CD4-positive, CD25-positive, alpha-beta regulatory T cell (primary cell): ENCODE results near the gene SF3B6. TPM values are rescaled to one million over a fixed set of nuclear protein-coding genes. Genes with fewer than 3 reads are reported as not detected.

Experiments
- ATAC-seq, 2 donors: fragments of 150-1000 bp; cut with Tn5 transposase; one replicate each; pipeline ENCODE4 v1.10.0; 2021; ENCODE audit warnings: low read depth in 2 of 2, moderate number of reproducible peaks in 2 of 2, moderate library complexity in 1 of 2
- DNase-seq, 3 donors: peaks; one replicate each; pipeline versions ENCODE4 v3.0.0 to v3.0.0-alpha.2; 2012 to 2022; ENCODE audit warnings: mixed read lengths in 1 of 3
- H3K27ac ChIP-seq: one replicate; pipeline ENCODE4 v1.7.0; 2013; ENCODE audit warnings: mild to moderate bottlenecking, low read length; ENCODE audit not compliant: insufficient read depth, poor library complexity, severe bottlenecking
- H3K27me3 ChIP-seq: one replicate; pipeline ENCODE4 v1.7.0; 2013; ENCODE audit warnings: low read length; ENCODE audit not compliant: control insufficient read depth, insufficient read depth
- H3K36me3 ChIP-seq: one replicate; pipeline ENCODE4 v1.7.0; 2013; ENCODE audit warnings: mild to moderate bottlenecking, low read length, moderate library complexity; ENCODE audit not compliant: control insufficient read depth, insufficient read depth
- H3K4me1 ChIP-seq: 2 replicates; pipeline ENCODE4 v1.7.0; 2013; ENCODE audit warnings: mild to moderate bottlenecking, low read length; ENCODE audit not compliant: insufficient read depth, control insufficient read depth, poor library complexity, severe bottlenecking
- H3K4me3 ChIP-seq: one replicate; pipeline ENCODE4 v1.7.0; 2013; ENCODE audit warnings: low read depth, mild to moderate bottlenecking, low read length, moderate library complexity
- H3K9me3 ChIP-seq, 2 experiments: 1 replicate in 1 of 2; 2 replicates in 1 of 2; pipeline ENCODE4 v1.7.0; 2013; ENCODE audit warnings: low read length in 2 of 2, mild to moderate bottlenecking in 1 of 2, moderate library complexity in 1 of 2; ENCODE audit not compliant: control insufficient read depth in 2 of 2
- H3K27ac Mint-ChIP-seq, 3 donors: one replicate each; pipeline ENCODE4 v1.8.0; 2020 to 2022; ENCODE audit warnings: mild to moderate bottlenecking in 3 of 3, mixed read lengths in 3 of 3, moderate library complexity in 2 of 3
- H3K27me3 Mint-ChIP-seq: one replicate; pipeline ENCODE4 v1.8.0; 2022; ENCODE audit warnings: mild to moderate bottlenecking, mixed read lengths
- H3K36me3 Mint-ChIP-seq: one replicate; pipeline ENCODE4 v1.8.0; 2020; ENCODE audit warnings: mixed read lengths
- H3K4me1 Mint-ChIP-seq, 4 donors: one replicate each; pipeline ENCODE4 v1.8.0; 2020 to 2022; ENCODE audit warnings: mixed read lengths in 4 of 4, mild to moderate bottlenecking in 1 of 4
- H3K4me3 Mint-ChIP-seq, 4 donors: one replicate each; pipeline ENCODE4 v1.8.0; 2020 to 2022; ENCODE audit warnings: mild to moderate bottlenecking in 4 of 4, mixed read lengths in 4 of 4, moderate library complexity in 3 of 4
- H3K9me3 Mint-ChIP-seq, 7 donors: one replicate each; pipeline ENCODE4 v1.8.0; 2020 to 2022; ENCODE audit warnings: mixed read lengths in 7 of 7, mild to moderate bottlenecking in 3 of 7, moderate library complexity in 2 of 7
- polyA plus RNA-seq, 4 donors: library from polyadenylated mRNA; unstranded; fragments of 300-500 nt; fragmentation: Illumina TruSeq; gene quantifications; one replicate each; pipeline ENCODE4 v1.2.3, GENCODE V29; 2021
- total RNA-seq: library from RNA; stranded (reverse); gene quantifications from one replicate; pipeline ENCODE4 v1.2.3, GENCODE V29; 2022

Gene SF3B6
- total and polyA plus RNA-seq, 5 donors from 2014 or later: 62.3 to 255 (median 204) TPM

- DNase-seq: no peak
- H3K36me3 ChIP-seq: peaks cover 26% of the 10 kb centered on the region
- Mint-ChIP-seq H3K4me1 (peaks cover 14 to 26% (median 21%) of the 10 kb centered on the region in 4 donors), H3K27me3 (no peaks in the 10 kb centered on the region), H3K27ac (no peak overlapping the region), H3K4me3 (no peak overlapping the region), H3K9me3 (no peaks in the 10 kb centered on the region), H3K36me3 (peaks cover 39% of the 10 kb centered on the region)
- ATAC-seq: no peak
- no peak overlapping the region for H3K27ac ChIP-seq
- H3K9me3 ChIP-seq: no peaks in the 10 kb centered on the region
- H3K4me3 ChIP-seq: no peak overlapping the region
- H3K27me3 ChIP-seq: no peaks in the 10 kb centered on the region
- peaks cover 5% of the 10 kb centered on the region for H3K4me1 ChIP-seq
These were observed 37.2 kb downstream of the SF3B6 start for GRCh38 chr2:24038786-24039499.

GRCh38 chr2:24026233-24026632 is 49.9 kb downstream of the SF3B6 start:
- H3K4me3 ChIP-seq: no peak overlapping the region
- H3K4me1 ChIP-seq: no peaks in the 10 kb centered on the region
- no peak overlapping the region for H3K27ac ChIP-seq
- H3K27ac Mint-ChIP-seq: peak overlapping the region in 1 of 3 donors; percentile 12
- H3K36me3 ChIP-seq: peaks cover 40% of the 10 kb centered on the region
- no peaks in the 10 kb centered on the region for H3K27me3 ChIP-seq
- no peaks in the 10 kb centered on the region for H3K9me3 ChIP-seq
- DNase-seq: no peak
- no peaks in the 10 kb centered on the region for H3K9me3 Mint-ChIP-seq
- H3K27me3 Mint-ChIP-seq: no peaks in the 10 kb centered on the region
- peaks cover 0 to 13% (median 4%) of the 10 kb centered on the region in 4 donors for H3K4me1 Mint-ChIP-seq
- no peak for ATAC-seq
- H3K4me3 Mint-ChIP-seq: no peak overlapping the region
- peaks cover 55% of the 10 kb centered on the region for H3K36me3 Mint-ChIP-seq

DNA sequence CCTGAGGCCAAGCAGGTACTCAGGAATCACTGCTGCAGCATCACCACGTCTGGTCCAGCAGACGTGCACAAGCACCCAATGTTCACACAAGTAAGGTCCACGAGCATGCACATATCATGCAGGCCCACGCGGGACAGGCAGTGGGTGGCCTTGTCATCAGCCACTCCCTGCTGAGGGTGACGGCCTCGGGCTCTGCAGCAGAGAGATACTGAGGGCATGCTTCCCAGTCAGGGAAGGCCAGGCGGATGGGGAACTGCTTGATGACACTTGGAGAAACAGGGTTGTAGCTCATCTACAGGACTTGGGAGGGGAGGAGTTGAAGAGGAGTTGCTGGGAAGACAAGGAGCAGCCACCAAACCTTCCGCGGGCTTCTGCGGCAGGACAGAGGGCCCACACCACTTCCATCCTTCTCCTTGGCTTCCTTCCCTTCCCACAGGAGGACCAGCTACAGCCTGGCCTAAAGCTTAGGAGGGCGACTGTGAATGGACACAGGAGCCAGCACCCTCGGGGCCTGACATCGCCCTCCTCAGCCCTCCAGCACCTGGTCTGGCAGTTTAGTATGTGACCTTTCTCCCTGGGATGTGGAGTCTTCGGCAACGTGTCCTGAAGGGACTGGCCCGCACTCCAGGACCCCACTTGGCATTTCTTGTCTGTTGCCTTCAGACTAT is 51.0 kb downstream of the SF3B6 start:
- ATAC-seq (no peak), DNase-seq (no peak)
- Mint-ChIP-seq H3K4me1 (peaks cover 0 to 13% (median 4%) of the 10 kb centered on the region in 4 donors), H3K27ac (peak overlapping the region in 1 of 3 donors; percentile 39), H3K27me3 (no peaks in the 10 kb centered on the region), H3K36me3 (peaks cover 48% of the 10 kb centered on the region), H3K4me3 (no peak overlapping the region), H3K9me3 (no peaks in the 10 kb centered on the region)
- no peaks in the 10 kb centered on the region for H3K4me1 ChIP-seq
- H3K27me3 ChIP-seq: no peaks in the 10 kb centered on the region
- H3K4me3 ChIP-seq: no peak overlapping the region
- H3K9me3 ChIP-seq: no peaks in the 10 kb centered on the region
- H3K36me3 ChIP-seq: peaks cover 29% of the 10 kb centered on the region
- H3K27ac ChIP-seq: no peak overlapping the region

DNA sequence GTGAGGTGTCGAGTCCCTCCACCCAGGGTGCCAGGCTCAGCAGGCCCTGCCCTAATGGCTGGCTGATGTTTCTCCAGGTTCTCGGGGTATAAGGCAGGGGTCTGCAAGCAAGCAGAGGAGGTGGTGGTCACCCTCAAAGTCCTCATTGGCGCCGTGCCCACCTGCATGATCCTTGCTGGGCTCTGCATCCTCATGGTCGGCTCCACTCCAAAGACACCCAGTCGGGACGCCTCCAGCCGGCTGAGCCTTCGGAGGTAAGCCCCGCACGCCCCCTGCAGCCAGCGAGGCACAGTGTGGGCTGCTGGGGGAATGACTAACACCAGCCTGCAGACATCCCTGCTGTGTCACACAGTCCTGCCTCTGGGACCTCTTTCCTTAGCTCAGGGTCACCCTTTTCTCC is 52.1 kb downstream of the SF3B6 start:
- H3K27ac Mint-ChIP-seq: peak overlapping the region in 1 of 3 donors; percentile 66
- no peak overlapping the region for H3K4me3 ChIP-seq
- peaks cover 0 to 13% (median 2%) of the 10 kb centered on the region in 4 donors for H3K4me1 Mint-ChIP-seq
- H3K27me3 Mint-ChIP-seq: no peaks in the 10 kb centered on the region
- no peaks in the 10 kb centered on the region for H3K4me1 ChIP-seq
- DNase-seq: no peak
- H3K9me3 Mint-ChIP-seq: no peaks in the 10 kb centered on the region
- no peak overlapping the region for H3K4me3 Mint-ChIP-seq
- no peaks in the 10 kb centered on the region for H3K9me3 ChIP-seq
- no peaks in the 10 kb centered on the region for H3K27me3 ChIP-seq
- no peak for ATAC-seq
- H3K36me3 ChIP-seq: peaks cover 18% of the 10 kb centered on the region
- H3K36me3 Mint-ChIP-seq: peaks cover 37% of the 10 kb centered on the region
- no peak overlapping the region for H3K27ac ChIP-seq

DNA sequence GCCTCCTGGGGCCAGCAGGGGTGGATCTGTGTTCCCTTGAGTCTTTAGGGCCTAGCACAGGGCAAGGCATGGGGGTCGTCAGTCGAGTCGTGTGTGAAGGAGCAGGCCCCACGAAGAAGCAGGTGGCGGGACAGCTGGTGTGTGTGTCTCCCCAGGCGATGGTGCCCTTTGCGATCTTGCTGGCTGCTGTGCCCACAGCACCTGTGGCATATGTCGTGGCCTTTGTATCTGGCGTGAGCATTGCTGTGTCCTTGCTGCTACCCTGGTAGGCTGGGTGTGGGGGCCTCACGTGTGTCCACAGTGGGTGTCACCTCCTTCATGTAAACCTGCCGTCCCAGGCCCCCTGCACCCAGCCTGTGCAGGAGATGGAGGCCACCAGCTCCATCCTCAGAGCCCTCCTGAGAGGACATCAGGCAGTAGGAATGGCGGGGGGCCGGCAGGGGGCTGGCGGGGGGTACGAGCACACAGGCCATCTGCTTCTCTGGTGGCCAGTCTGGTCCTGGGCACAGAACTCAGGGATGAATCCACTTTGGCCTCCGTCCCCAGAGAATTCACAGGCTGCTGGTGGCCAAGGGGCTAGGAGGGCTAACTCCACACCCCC is 53.1 kb downstream of the SF3B6 start:
- no peaks in the 10 kb centered on the region for H3K27me3 Mint-ChIP-seq
- Histone ChIP-seq H3K27me3 (no peaks in the 10 kb centered on the region), H3K9me3 (no peaks in the 10 kb centered on the region), H3K27ac (no peak overlapping the region), H3K4me1 (no peaks in the 10 kb centered on the region), H3K4me3 (no peak overlapping the region), H3K36me3 (peaks cover 17% of the 10 kb centered on the region)
- H3K4me3 Mint-ChIP-seq: no peak overlapping the region
- no peak for ATAC-seq
- peaks cover 31% of the 10 kb centered on the region for H3K36me3 Mint-ChIP-seq
- no peak overlapping the region for H3K27ac Mint-ChIP-seq
- H3K9me3 Mint-ChIP-seq: no peaks in the 10 kb centered on the region
- DNase-seq: no peak
- H3K4me1 Mint-ChIP-seq: peaks cover 0 to 8% (median 0%) of the 10 kb centered on the region in 4 donors

DNA sequence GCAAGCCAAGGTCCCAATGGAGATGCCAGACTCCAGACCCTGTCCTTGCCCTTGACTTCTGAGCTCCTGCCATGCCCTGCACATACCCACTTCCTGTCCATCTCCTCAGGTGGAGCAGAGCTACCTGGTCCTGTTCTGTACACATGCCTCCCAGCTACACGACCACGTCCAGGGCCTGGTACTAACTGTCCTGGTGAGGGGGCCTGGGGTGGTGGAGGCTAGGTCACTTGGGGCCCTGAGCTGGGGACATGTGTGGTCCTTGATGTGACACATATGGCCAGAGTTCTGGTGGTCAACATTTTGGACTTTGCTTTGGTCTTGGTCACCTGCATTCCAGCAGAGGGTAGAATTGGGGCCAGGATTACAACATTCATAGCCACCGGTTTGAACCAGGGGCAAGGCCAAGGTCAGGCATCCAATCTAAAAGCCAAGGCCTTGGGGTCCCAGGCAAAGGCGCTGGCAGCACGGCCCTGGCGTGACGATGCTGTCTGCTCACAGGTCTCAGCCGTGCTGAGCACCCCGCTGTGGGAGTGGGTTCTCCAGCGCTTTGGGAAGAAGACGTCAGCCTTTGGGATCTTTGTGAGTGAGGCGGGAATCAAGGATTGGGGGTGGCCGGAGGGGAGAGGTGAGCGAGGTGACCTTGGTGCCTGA is 53.7 kb downstream of the SF3B6 start:
- DNase-seq (no peak), ATAC-seq (no peak)
- Mint-ChIP-seq H3K4me1 (peaks cover 0 to 8% (median 0%) of the 10 kb centered on the region in 4 donors), H3K27ac (no peak overlapping the region), H3K27me3 (no peaks in the 10 kb centered on the region), H3K9me3 (no peaks in the 10 kb centered on the region), H3K4me3 (no peak overlapping the region), H3K36me3 (peaks cover 30% of the 10 kb centered on the region)
- no peak overlapping the region for H3K4me3 ChIP-seq
- no peaks in the 10 kb centered on the region for H3K4me1 ChIP-seq
- no peaks in the 10 kb centered on the region for H3K9me3 ChIP-seq
- H3K27me3 ChIP-seq: no peaks in the 10 kb centered on the region
- H3K36me3 ChIP-seq: peaks cover 17% of the 10 kb centered on the region
- no peak overlapping the region for H3K27ac ChIP-seq

DNA sequence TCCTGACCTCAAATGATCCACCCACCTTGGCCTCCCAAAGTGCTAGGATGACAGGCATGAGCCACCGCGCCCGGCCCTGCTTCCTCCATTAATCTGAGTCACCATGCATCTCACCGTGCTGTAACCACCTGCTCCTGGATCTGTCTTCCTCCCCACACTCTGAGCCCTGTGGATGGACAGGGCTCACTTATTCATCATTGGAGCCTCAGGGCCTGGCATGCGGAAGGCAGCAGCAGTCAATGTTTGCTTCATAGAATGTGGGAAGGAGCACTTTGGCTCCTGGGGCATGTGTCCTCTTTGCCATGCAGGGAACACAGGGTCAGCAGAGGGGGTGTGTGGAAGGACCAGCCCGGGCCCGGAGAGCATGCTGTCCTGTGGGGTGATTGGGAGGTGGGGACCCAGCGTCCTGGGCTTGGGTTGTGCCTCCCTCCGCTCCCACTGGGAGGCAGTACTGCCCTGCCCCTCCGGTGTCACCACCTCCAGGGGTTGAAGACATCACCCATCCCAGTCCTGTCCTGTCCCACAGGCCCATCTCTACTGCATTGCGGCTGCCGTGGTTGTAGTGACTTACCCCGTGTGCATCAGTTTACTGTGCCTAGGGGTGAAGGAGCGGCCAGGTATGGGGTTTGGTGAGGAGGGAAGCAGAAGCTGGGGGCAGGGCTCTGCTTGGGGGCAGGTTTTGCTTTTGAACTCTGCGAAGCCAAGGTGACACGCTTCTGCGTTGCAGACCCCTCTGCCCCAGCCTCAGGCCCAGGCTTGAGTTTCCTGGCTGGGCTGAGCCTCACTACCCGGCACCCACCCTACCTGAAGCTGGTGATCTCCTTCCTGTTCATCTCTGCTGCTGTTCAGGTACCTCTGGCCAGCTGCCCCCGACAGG is 54.8 kb downstream of the SF3B6 start:
- peaks cover 0 to 4% (median 0%) of the 10 kb centered on the region in 4 donors for H3K4me1 Mint-ChIP-seq
- peak in 1 of 3 donors; percentile 8 for DNase-seq
- ATAC-seq: no peak
- no peak overlapping the region for H3K27ac Mint-ChIP-seq
- Histone ChIP-seq H3K4me1 (no peaks in the 10 kb centered on the region), H3K27ac (no peak overlapping the region), H3K4me3 (no peak overlapping the region), H3K27me3 (no peaks in the 10 kb centered on the region), H3K36me3 (peaks cover 12% of the 10 kb centered on the region), H3K9me3 (no peaks in the 10 kb centered on the region)
- peaks cover 24% of the 10 kb centered on the region for H3K36me3 Mint-ChIP-seq
- H3K9me3 Mint-ChIP-seq: no peaks in the 10 kb centered on the region
- H3K4me3 Mint-ChIP-seq: no peak overlapping the region
- H3K27me3 Mint-ChIP-seq: no peaks in the 10 kb centered on the region
